ENCODE data around the gene SSU72.

Gene SSU72

GRCh38 chr1:1574721-1575537 lies at the start of gene SSU72:
Gene SSU72, minus strand, starts transcription at chr1:1574863. Its CDS starts 306 bp downstream, at chr1:1574557.
- peak within 1 kb of the TSS; percentile 95 for H3K27ac ChIP-seq
- peak; percentile 64 for DNase-seq (ENCODE audit: low read depth, low spot score)

DNA sequence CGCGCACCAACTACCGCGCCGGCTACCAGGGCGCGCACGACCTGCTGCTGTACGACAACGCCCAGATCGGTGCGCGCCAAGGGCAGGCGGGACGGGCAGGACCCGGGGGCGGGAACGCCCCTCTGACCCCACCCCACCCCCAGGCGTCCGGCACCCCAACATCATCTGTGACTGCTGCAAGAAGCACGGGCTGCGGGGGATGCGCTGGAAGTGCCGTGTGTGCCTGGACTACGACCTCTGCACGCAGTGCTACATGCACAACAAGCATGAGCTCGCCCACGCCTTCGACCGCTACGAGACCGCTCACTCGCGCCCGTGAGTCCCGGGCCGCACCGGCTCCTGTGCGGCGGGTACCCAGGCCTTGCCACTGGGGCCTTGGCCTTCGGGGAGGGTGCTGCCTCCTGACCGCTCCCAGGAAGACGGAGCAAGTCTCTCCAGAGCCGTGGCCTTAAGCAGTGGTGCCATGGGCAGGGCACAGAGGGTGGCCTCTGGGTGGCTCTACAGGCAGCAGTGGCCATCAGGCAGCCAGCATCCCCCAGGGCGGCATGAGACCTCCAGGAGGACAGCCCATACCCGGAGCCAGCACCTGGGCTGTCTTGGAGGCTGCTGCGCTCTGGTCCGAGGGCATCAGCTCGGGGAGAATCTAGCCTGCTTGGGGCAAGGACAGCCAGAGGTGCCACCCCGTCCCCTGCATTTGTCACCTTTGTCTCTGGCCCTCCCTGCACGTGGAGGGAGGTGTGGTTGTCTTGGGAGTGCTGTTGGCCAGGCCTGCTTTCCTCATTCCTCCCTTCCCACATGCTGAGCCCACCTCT lies 49.2 kb upstream of the SSU72 start:
- no peak for DNase-seq (ENCODE audit: low read depth, low spot score)
- H3K27ac ChIP-seq: no peak overlapping the region

- no peak overlapping the region for H3K27ac ChIP-seq
- no peak for DNase-seq (ENCODE audit: low read depth, low spot score)
Observed at GRCh38 chr1:1623181-1623630, 48.5 kb upstream of the SSU72 start.

GRCh38 chr1:1622788-1623094 lies 48.1 kb upstream of the SSU72 start:
- H3K27ac ChIP-seq: no peak overlapping the region
- no peak for DNase-seq (ENCODE audit: low read depth, low spot score)

- no peak for DNase-seq (ENCODE audit: low read depth, low spot score)
- no peak overlapping the region for H3K27ac ChIP-seq
Observed at GRCh38 chr1:1622010-1622787, 47.5 kb upstream of the SSU72 start.

- DNase-seq (ENCODE audit: low read depth, low spot score): no peak
- no peak overlapping the region for H3K27ac ChIP-seq
Observed at GRCh38 chr1:1621173-1622009, 46.7 kb upstream of the SSU72 start.

GRCh38 chr1:1620433-1621139 lies 45.9 kb upstream of the SSU72 start:
- no peak for DNase-seq (ENCODE audit: low read depth, low spot score)
- H3K27ac ChIP-seq: no peak overlapping the region

GRCh38 chr1:1619917-1620361 lies 45.3 kb upstream of the SSU72 start:
- H3K27ac ChIP-seq: no peak overlapping the region
- no peak for DNase-seq (ENCODE audit: low read depth, low spot score)

- no peak overlapping the region for H3K27ac ChIP-seq
Observed at GRCh38 chr1:1618396-1619068, 43.9 kb upstream of the SSU72 start.

DNA sequence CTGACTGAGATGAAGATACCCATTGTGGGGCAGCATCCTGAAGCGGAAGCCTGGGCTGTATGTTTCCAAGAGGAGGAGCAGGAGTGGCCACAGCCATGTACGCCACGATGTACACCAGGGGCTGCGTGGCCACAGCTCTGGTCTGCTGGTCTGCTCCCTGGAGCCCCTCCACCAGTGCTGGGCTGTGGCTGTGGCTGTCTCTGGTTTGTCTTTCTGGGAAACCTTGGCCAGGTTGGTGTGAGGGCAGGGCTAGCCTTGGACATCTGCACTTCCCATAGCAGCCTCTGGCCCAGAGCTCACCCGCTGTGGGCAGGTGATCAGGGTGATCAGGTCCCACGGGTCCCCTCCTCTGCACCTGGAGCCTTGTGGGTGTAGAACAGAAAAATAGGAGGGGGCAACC lies 43.3 kb upstream of the SSU72 start:
- no peak overlapping the region for H3K27ac ChIP-seq
- DNase-seq (ENCODE audit: low read depth, low spot score): no peak

More at GRCh38 chr1:1618396-1619068, 43.9 kb upstream of the SSU72 start:
- DNase-seq (ENCODE audit: low read depth, low spot score): no peak

GRCh38 chr1:1617516-1617915 lies 42.9 kb upstream of the SSU72 start:
- DNase-seq (ENCODE audit: low read depth, low spot score): no peak
- H3K27ac ChIP-seq: no peak overlapping the region

DNA sequence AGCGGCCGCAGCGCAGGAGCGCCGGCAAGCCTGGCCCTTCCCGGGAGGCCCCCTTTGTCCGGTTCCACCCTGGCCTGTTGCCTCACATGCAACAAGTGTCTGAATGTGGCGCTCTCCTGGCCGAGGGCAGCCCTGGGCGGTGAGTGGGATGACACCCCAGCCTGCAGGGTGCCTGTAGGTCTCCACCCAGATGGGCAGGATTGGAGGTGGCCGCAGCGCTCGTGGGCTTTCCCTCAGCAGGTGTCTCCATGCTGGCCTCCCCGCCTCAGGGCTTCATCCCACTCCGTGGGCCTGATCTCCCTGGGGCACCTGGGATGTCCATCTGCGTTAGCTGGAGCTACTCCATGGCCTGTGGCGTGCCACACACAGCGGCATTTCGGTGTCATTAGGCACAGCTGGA lies 42.2 kb upstream of the SSU72 start:
- no peak for DNase-seq (ENCODE audit: low read depth, low spot score)
- H3K27ac ChIP-seq: no peak overlapping the region

GRCh38 chr1:1616045-1616790 lies 41.6 kb upstream of the SSU72 start:
- peak overlapping the region; percentile 98 for H3K27ac ChIP-seq
- no peak for DNase-seq (ENCODE audit: low read depth, low spot score)

GRCh38 chr1:1615256-1616044 lies 40.8 kb upstream of the SSU72 start, which contains the start of gene MIB2:
Gene MIB2, plus strand, starts transcription at chr1:1615500. Its CDS starts 7,953 bp downstream, at chr1:1623453.
- peak within 1 kb of the TSS; percentile 98 for H3K27ac ChIP-seq
- peak; percentile 73 for DNase-seq (ENCODE audit: low read depth, low spot score)

- H3K27ac ChIP-seq: peak overlapping the region; percentile 98
- DNase-seq (ENCODE audit: low read depth, low spot score): no peak
Observed at GRCh38 chr1:1614954-1615255, 40.2 kb upstream of the SSU72 start.

DNA sequence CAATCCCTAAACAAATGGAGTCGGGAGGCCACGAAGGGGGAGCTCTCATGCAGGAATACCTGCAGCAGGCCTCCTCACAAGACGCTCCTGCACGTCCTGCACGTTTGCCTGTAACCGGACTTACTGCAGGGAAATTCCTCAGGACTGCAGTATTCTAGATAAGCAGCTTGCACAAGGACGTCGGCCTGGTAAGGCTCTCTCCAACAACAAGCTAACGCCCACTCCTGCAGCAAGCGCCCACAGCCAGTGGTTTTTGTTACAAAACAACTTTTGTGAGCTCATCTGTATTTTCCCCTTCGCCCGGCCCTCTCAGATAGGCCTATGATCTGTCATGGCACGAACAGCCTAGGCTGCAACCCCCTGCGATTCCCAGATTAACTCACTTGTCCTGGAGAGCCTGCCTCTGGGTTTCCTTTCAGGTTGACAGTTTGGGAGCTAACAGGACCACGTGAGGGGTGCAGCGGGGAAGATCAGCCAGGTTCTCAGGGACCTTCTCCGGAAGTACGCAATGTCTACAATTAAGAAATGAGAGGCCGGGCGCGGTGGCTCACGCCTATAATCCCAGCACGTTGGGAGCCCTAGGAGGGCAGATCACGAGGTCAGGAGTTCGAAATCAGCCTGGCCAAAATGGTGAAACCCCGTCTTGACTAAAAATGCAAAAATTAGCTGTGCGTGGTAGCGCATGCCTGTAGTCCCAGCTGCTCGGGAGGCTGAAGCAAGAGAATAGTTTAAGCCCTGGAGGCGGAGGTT lies 39.7 kb upstream of the SSU72 start:
- DNase-seq (ENCODE audit: low read depth, low spot score): peak; percentile 33
- peak overlapping the region; percentile 98 for H3K27ac ChIP-seq

Data from epithelial cell of prostate (primary cell).